ENCODE measurements around the gene KCNQ5. TPM values are rescaled to one million over a fixed set of nuclear protein-coding genes. Genes with fewer than 3 reads are reported as not detected.

The KCNQ5 gene
- total RNA-seq, 1 donor from 2014 or later, result 3.9 TPM

GRCh38 chr6:72925136-72925535, 303.3 kb downstream of the KCNQ5 start:
- Histone ChIP-seq H3K9me3 (no peaks in the 10 kb centered on the region), H3K27ac (no peak overlapping the region), H3K36me3 (no peaks in the 10 kb centered on the region), H3K4me1 (no peaks in the 10 kb centered on the region), H3K27me3 (no peaks in the 10 kb centered on the region), H3K4me3 (no peak overlapping the region)
- TF ChIP-seq POLR2AphosphoS5 (IDR thresholded peaks at IDR 0.05; ENCODE audit: insufficient read depth in 1 of 2, low read depth in 1 of 2), result no peak
- TF ChIP-seq POLR2A (IDR thresholded peaks at IDR 0.05), result no peak
- no peak for TF ChIP-seq CTCF (IDR thresholded peaks at IDR 0.05)
- no peak for DNase-seq (ENCODE audit: extremely low spot score in 2 of 2)
- intact Hi-C loops (cut with DNase I), result no loop called here

GRCh38 chr6:72930556-72931132, 308.8 kb downstream of the KCNQ5 start:
- no peak for DNase-seq (ENCODE audit: extremely low spot score in 2 of 2)
- Histone ChIP-seq H3K27ac (no peak overlapping the region), H3K27me3 (no peaks in the 10 kb centered on the region), H3K4me3 (no peak overlapping the region), H3K36me3 (no peaks in the 10 kb centered on the region), H3K9me3 (no peaks in the 10 kb centered on the region), H3K4me1 (no peaks in the 10 kb centered on the region)
- intact Hi-C loops (cut with DNase I), result no loop called here
- TF ChIP-seq POLR2AphosphoS5 (IDR thresholded peaks at IDR 0.05; ENCODE audit: insufficient read depth in 1 of 2, low read depth in 1 of 2) (no peak), CTCF (IDR thresholded peaks at IDR 0.05) (no peak), POLR2A (IDR thresholded peaks at IDR 0.05) (no peak)

- Histone ChIP-seq H3K9me3 (no peaks in the 10 kb centered on the region), H3K27ac (no peak overlapping the region), H3K4me1 (no peaks in the 10 kb centered on the region), H3K27me3 (no peaks in the 10 kb centered on the region), H3K36me3 (no peaks in the 10 kb centered on the region), H3K4me3 (no peak overlapping the region)
- TF ChIP-seq CTCF (IDR thresholded peaks at IDR 0.05), result no peak
- no peak for TF ChIP-seq POLR2A (IDR thresholded peaks at IDR 0.05)
- TF ChIP-seq POLR2AphosphoS5 (IDR thresholded peaks at IDR 0.05; ENCODE audit: insufficient read depth in 1 of 2, low read depth in 1 of 2), result no peak
- no peak for DNase-seq (ENCODE audit: extremely low spot score in 2 of 2)
- intact Hi-C loops (cut with DNase I), result no loop called here
These were observed 309.5 kb downstream of the KCNQ5 start for GRCh38 chr6:72931325-72931887.

GRCh38 chr6:72933233-72933632, 311.4 kb downstream of the KCNQ5 start:
- DNase-seq (ENCODE audit: extremely low spot score in 2 of 2), result no peak
- H3K9me3 ChIP-seq, result no peaks in the 10 kb centered on the region
- no peak overlapping the region for H3K4me3 ChIP-seq
- H3K27me3 ChIP-seq, result no peaks in the 10 kb centered on the region
- no peak overlapping the region for H3K27ac ChIP-seq
- TF ChIP-seq POLR2A (IDR thresholded peaks at IDR 0.05) (no peak), CTCF (IDR thresholded peaks at IDR 0.05) (no peak), POLR2AphosphoS5 (IDR thresholded peaks at IDR 0.05; ENCODE audit: insufficient read depth in 1 of 2, low read depth in 1 of 2) (no peak)
- H3K36me3 ChIP-seq, result no peaks in the 10 kb centered on the region
- H3K4me1 ChIP-seq, result no peaks in the 10 kb centered on the region
- intact Hi-C loops (cut with DNase I), result no loop called here

- DNase-seq (ENCODE audit: extremely low spot score in 2 of 2), result no peak
- TF ChIP-seq CTCF (IDR thresholded peaks at IDR 0.05) (no peak), POLR2AphosphoS5 (IDR thresholded peaks at IDR 0.05; ENCODE audit: insufficient read depth in 1 of 2, low read depth in 1 of 2) (no peak), POLR2A (IDR thresholded peaks at IDR 0.05) (no peak)
- H3K4me1 ChIP-seq, result no peaks in the 10 kb centered on the region
- H3K36me3 ChIP-seq, result no peaks in the 10 kb centered on the region
- H3K4me3 ChIP-seq, result no peak overlapping the region
- H3K27me3 ChIP-seq, result no peaks in the 10 kb centered on the region
- H3K27ac ChIP-seq, result no peak overlapping the region
- intact Hi-C loops (cut with DNase I), result no loop called here
- no peaks in the 10 kb centered on the region for H3K9me3 ChIP-seq
These were observed 315.1 kb downstream of the KCNQ5 start for GRCh38 chr6:72936766-72937559.

Data from vagina (tissue), 2 donors.